ENCODE data around the gene ISG20.

Gene ISG20

GRCh38 chr15:88649753-88650551, 11.1 kb downstream of the ISG20 start:
- no peak overlapping the region for H3K4me3 ChIP-seq (ENCODE audit: low read depth, low read length)
- TF ChIP-seq CTCF (IDR thresholded peaks at IDR 0.05; ENCODE audit: control insufficient read depth, extremely low read depth, insufficient read depth), result no peak
- no peak for DNase-seq (ENCODE audit: low read depth)

- no peak overlapping the region for H3K4me3 ChIP-seq (ENCODE audit: low read depth, low read length)
- no peak for TF ChIP-seq CTCF (IDR thresholded peaks at IDR 0.05; ENCODE audit: control insufficient read depth, extremely low read depth, insufficient read depth)
- DNase-seq (ENCODE audit: low read depth), result no peak
Measured at GRCh38 chr15:88650556-88650955, 11.7 kb downstream of the ISG20 start.

- no peak overlapping the region for H3K4me3 ChIP-seq (ENCODE audit: low read depth, low read length)
- no peak for TF ChIP-seq CTCF (IDR thresholded peaks at IDR 0.05; ENCODE audit: control insufficient read depth, extremely low read depth, insufficient read depth)
- no peak for DNase-seq (ENCODE audit: low read depth)
Measured at GRCh38 chr15:88651136-88651732, 12.4 kb downstream of the ISG20 start.

GRCh38 chr15:88651971-88652370, 13.2 kb downstream of the ISG20 start:
- DNase-seq (ENCODE audit: low read depth), result no peak
- H3K4me3 ChIP-seq (ENCODE audit: low read depth, low read length), result no peak overlapping the region
- TF ChIP-seq CTCF (IDR thresholded peaks at IDR 0.05; ENCODE audit: control insufficient read depth, extremely low read depth, insufficient read depth), result no peak

- no peak overlapping the region for H3K4me3 ChIP-seq (ENCODE audit: low read depth, low read length)
- TF ChIP-seq CTCF (IDR thresholded peaks at IDR 0.05; ENCODE audit: control insufficient read depth, extremely low read depth, insufficient read depth), result no peak
- no peak for DNase-seq (ENCODE audit: low read depth)
Measured at GRCh38 chr15:88652456-88653199, 13.8 kb downstream of the ISG20 start.

- no peak for TF ChIP-seq CTCF (IDR thresholded peaks at IDR 0.05; ENCODE audit: control insufficient read depth, extremely low read depth, insufficient read depth)
- H3K4me3 ChIP-seq (ENCODE audit: low read depth, low read length), result no peak overlapping the region
Measured at GRCh38 chr15:88653200-88654064, 14.6 kb downstream of the ISG20 start.

More at GRCh38 chr15:88653200-88654064, 14.6 kb downstream of the ISG20 start:
- no peak for DNase-seq (ENCODE audit: low read depth)
